Measurements from ENCODE around the gene MYH10.

Gene MYH10

DNA sequence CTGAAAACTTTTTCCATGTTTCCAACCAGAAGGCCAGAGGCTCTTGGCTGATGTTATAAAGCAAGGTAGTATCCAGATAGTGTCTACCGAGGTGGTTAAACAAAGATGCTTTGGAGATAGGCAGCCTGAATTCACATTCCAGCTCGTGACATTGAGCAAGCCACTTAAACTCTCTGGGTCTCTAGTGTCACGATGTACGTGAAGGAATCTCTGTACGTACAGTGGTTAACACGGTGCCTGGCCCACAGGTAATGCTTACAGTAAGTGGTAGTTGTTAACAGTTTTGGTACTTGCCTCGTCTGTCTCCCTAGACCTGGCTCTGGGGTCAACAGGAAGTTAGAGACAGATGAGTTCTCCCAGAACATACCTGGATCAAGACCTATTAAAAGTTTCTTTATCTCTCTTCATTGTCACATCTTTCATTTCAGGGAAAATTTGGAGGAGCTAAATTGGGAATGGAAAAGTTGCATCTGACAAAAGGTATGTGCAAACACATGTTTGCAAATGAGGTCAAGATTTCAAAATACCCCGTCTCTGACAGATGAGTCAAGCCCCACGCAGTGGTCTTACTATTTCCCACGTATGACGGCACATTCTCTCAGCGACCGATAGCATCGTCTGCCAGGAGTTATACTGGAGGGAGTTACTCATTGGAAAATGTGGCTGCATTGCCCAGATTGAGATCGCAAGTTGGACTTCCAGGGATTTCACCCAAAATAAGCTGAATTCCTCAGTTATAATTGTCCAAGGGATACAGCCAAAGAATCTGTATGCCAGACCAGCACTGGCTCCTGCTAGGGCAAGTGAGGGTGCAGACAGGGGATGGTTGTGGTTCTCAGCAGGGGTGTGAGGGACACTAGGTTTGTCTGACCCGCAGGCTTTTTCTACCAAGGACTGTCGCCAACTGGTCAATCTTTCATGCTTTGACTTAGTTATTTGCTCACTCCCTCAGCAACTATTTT, 18.9 kb upstream of the MYH10 start:
- no peak for DNase-seq (ENCODE audit: low read depth)

DNA sequence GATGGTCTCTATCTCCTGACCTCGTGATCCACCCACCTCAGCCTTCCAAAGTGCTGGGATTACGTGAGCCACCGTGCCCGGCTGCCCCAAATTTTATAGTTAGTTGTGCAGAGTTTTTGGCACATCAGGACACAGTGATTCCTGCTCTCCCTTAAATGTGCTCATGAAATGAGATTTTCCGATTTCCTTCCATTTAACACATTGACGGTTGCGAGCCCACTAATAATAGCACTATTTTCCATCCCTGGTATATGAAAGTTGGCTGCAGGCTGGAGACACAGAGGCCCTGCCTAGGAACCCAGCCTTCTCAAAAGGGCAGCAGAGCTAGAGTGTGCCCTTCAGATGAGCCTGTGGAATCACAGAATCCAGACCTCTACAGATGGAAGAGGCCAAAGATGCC, 17.4 kb upstream of the MYH10 start:
- no peak for DNase-seq (ENCODE audit: low read depth)

DNA sequence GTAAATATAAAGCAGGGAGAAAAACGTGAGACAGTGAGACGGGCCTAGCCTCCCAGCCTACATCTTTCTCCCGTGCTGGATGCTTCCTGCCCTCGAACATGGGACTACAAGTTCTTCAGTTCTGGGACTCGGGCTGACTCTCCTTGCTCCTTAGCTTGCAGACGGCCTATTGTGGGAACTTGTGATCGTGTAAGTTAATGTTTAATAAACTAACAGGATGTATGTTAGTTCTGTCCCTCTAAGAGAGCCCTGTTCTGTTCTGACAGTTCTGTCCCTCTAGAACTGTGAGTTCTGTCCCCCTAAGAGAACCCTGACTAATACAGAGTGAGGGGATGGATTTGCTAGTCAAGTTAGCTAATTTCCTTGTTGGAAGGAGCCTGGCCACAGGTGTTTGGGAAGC, 16.7 kb upstream of the MYH10 start:
- DNase-seq (ENCODE audit: low read depth), result no peak

DNA sequence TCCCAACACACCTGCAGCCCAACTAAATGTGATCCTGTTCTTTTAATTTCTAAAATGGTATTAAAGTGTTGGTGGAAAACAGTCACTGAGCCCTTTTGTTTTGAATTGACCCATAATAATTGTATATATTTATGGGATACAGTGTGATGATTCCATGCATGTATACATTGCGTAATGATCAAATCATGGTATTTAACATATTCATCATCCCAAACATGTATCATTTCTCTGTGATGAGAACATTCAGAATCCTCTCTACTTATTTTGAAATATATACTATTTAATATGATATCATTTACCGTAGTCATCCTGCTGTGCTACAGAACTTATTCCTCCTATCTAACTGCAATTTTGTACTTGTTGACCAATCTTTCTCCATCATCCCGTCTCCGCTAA, 14.0 kb upstream of the MYH10 start:
- DNase-seq (ENCODE audit: low read depth), result no peak

DNA sequence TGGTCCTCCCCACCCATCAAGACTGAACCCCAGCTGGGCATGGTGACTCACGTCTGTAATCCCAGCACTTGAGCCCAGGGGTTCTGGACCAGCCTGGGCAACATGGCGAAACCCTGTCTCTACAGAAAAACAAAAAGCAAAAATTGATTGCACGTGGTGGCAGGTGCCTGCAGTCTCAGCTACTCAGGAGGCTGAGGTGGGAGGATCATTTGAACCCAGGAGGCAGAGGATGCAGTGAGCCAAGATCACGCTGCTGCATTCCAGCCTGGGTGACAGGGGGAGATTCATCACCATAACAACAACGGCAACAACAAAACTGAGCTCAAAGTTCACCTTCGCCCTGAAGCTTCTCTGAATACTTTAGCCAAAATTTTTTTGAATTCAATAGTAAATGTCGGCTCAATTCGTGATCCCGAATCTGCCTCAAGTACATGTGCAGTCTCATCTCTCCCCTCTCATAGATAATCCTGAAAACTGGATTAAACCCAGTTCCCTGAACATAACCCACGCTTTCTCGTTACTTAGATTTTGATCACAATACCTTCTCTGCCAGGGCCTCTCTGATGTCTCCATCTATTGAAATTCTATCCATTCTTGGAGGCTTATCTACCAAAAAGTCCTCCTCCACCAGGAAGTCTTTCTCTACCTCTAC, 13.5 kb upstream of the MYH10 start:
- DNase-seq (ENCODE audit: low read depth), result no peak

DNA sequence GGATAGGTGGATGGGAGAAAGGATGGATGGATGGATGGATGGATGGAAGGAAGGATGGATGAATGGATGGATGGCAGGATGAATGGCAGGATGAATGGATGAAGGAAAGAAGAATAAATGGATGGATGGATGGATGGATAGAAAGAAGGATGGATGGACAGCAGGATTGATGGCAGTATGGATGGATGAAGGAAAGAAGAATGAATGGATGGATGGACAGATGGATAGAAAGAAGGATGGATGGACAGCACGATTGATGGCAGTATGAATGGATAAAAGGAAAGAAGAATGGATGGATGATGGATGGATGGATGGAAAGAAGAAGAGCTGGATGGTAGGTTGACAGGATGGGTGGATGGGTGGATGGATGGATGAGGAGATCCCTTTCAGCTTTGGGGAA, 9.2 kb upstream of the MYH10 start:
- DNase-seq (ENCODE audit: low read depth), result no peak

DNA sequence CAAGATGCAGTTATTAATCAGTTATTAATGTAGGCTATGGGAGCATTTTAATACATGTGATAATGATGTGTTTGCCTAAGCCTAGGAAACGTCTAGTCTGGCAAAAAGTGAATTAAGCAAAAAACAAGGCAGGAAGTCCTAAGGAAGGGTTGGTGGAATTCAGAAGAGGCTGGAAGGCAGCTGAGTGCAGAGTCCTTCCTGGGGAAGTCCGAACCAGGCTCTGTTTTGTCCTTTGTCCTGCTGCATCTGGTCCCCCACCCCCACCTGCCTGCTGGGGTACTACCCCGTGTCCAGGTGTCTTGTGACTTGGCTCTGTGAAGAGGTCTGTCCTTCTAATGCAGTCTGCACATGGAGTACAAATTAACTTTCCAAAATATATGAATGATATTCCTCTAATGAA, 1.5 kb upstream of the MYH10 start:
- no peak for DNase-seq (ENCODE audit: low read depth)

DNA sequence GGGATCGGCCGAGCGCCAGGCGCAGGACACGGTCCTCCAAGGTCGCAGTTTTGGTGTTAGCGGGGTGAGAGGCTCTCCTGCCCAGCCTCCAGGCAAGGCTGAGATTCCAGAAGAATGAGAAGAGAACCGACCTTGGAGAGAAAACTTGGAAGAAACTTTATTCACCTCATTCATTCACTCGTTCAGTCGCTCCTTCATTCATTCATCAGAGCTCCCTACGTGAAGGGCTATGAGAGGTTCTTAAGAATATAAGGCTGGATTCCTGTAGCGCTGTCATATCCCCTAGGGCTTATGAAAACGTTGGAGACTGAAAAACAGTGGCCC, 991 bp upstream of the MYH10 start:
- DNase-seq (ENCODE audit: low read depth), result no peak

DNA sequence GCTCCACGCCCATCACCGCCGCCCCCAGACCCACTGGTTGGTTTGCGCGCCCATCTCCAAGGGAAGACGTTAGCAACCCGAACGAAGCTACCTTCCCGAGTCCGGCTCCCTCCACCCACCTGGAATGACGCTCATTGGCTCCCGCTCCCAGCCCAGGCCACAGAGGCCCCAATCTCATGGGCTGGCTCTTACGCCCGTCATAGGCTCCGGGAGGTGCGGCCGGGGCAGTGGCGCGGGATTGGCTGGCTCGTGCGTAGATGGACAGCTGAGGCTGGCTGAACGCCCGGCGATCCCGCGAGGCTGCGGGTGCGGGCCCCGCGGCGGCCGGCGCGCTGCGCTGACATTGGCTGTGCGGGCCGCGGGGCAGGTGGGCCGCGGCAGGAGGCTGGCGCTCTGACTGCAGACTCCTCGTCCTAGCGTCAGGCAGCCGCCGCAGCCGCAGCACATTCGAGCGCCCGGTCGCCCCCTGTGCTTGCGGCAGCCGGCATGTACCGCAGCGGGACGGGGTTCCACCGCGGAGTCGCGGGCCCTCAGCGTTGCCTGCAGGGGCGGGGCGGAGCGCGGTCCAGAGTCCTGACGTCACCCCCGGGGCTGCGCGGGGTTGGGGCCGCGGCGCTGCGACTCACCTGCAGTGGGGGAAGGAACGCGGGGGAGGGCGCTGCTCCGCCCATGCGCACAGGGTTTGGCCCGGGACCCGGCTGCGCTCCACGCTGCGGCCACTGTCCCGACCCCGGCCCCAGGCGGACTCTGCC, 453 bp upstream of the MYH10 start:
- peak; percentile 65 for DNase-seq (ENCODE audit: low read depth)

DNA sequence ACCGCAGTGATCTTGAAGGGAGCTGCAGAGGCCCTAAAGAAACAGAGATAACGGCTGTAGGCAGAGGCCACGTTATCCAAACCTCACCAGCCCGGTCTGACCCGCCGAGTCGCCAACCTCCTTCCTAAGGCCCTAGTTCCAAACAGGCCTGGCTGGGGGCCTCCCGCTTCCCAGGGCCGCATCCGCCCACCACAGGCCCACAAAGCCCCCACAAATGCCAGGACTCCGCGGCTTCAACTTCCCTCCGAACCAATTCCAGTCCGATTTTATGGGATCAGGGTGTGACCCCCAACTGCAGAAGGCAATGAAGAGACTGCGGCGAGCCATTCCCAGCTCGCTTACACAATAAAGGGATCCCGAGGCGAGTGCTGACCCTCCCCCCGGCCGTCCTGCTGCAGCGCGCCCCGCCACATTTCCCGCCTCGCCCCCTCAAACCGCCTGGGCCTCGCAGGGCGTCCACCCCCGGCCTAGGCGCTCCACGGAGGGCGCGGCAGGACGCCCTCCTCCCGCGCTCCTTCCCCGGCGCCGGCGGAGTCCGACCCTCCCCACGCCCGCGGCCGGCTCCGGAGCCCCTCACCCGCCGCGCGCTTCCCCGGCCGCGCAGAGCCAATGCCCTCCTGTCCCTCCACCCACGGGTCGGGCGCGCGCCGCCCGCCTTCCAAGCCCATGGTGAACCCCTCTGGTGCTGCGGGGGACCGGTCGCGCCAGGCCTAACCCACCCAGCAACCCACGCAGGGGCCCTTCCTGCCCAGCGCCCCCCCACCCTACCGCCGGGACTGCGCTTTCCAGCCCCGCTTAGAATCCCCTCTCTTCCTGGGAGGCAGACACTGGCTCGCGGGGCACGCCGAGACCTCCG, 926 bp downstream of the MYH10 start:
- DNase-seq (ENCODE audit: low read depth), result peak; percentile 1

DNA sequence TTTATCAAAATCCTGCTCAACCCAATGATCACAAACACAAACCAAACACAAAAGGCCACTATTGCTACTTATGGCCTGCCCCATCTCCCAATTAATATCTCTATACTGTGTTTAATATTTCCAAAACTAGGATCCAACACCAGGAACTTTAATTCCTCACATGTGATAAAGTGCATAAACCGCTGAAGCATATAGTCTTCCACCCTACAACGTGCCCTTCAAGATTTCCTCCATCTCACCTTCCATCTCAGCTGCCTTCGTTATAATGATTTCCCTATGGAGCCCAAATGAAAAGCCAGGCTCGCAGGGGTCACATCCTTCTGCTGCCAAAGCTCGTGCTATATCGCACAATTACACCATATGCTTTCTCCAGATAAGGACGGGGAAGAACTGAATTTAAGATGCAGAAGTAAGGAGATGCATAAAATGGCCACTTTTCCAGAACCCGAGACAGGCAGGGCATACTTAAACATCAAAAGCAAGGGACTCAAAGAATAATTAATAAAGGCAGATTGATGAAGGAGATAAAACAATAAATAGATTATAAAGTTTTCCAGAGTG, 1.8 kb downstream of the MYH10 start:
- no peak for DNase-seq (ENCODE audit: low read depth)

DNA sequence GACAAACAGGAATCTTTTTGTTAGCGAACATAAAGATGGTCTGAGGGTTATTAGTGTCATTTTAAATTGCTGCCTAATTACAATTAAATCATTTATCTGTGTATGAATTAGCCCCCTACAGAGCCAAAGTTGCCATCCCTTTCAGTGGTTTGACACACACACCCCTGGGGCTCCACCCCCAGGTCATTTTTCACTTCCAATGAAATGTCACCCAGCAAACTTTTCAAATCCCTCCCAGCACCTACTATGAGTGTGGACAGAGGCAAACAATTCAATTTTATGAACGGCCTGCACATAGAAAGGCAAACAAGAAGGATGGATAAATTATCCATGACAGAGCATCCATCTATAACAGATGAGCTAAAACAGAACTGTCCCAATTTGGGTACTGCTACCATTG, 2.4 kb downstream of the MYH10 start:
- DNase-seq (ENCODE audit: low read depth), result no peak

DNA sequence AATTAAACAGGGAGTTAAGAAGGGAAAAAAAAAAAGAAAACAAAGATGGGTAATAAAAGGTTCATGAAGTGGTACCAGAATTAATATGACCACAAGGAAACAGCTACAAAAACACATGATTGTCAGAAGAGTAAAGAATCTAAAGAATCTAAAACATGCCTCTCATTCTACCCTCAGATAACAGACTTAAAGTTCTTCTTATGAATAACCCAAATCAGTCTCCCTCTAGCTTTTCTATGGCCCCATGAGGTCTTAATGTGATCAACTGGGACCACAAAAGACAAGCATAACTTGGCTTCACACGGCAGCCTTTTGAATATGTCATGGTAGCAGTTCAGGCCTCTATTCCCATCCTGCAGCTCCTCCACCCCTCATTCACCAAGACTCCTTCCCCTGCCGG, 6.9 kb downstream of the MYH10 start:
- DNase-seq (ENCODE audit: low read depth), result no peak

DNA sequence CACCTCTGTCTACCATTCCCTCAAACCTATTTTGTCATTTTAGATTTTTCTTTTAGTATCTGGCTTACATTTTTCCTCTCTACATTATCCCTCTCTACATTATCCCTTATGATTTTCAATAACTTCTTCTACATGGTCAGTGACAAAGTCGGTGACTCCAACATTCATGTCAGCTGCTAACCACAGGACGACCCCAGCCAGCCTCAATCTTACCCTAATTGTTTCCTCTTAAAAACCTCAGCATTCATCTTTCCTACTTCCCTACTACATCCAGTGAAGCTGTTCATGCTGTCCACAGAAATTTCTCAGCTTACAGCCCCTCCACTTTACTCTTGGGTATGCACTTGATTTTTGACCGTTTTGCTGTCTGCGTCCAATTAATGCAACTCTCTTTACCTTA, 8.3 kb downstream of the MYH10 start:
- DNase-seq (ENCODE audit: low read depth), result no peak

DNA sequence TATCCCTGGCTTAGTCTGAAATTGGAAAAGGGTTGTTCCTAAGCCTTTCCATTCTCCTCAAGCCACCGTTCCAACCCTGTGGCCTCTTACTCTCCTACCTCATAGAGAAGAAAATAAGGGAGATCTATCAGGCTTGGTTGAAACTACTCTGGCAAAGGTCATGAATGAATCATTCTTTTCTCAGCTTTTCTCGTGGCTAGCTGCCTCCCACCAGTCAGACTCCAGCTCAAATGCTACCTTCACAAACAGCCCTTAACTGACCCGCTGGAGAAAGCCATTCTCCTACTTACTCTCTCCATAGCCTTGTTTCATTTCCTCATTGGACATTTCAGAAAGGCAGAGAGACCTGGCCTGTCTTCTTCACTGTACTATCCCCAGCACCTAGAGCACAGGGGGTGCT, 8.9 kb downstream of the MYH10 start:
- no peak for DNase-seq (ENCODE audit: low read depth)

DNA sequence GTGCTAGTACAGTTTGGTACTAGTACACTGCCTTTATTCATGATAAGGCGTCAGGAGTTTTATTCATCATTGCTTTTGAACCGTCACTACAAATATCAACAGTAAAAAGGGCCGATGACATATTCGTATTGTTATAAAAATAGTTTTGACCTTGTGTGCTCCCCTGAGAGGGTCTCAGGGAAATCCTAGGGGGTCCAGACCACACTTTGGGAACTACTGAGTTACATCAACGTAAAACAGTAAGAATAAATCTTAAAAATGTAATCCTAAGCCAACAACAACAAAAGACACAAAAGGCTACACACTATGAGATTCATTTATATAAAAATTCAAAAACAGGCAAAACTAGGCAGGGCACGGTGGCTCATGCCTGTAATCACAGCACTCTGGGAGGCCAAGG, 11.2 kb downstream of the MYH10 start:
- no peak for DNase-seq (ENCODE audit: low read depth)

DNA sequence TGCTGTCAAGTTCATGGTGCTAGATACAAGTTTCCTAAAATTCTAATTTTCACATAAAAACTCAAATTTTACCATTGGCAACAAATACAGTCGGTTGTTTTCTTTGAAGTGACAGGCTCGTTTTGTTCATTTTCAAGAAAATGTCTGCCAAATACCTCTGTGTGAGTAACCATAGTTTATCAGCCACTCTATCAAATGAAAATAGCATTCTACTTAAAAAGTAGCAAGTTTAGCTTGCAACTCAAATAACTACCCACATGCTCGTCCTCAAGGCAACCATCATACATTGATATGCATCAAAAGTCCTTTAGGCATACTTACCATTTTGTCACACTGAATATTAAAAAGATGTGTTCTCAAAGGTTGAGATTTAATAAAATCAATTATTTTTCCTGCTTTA, 11.7 kb downstream of the MYH10 start:
- DNase-seq (ENCODE audit: low read depth), result no peak

DNA sequence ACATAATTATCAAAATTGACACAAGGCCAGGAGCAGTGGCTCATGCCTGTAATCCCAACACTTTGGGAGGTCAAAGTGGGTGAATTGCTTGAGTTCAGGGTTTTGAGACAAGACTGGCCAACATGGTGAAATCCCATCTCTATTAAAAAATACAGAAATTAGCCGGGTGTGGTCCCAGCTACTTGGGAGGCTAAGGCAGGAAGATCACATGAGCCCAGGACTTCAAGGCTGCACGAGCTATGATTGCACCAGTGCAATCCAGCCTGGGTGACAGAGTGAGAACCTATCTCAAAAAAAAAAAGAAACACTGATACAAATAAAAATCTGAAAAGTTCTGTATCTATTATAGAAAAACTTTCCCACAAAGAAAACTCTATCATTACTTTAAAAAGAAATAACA, 15.5 kb downstream of the MYH10 start:
- DNase-seq (ENCODE audit: low read depth), result no peak

DNA sequence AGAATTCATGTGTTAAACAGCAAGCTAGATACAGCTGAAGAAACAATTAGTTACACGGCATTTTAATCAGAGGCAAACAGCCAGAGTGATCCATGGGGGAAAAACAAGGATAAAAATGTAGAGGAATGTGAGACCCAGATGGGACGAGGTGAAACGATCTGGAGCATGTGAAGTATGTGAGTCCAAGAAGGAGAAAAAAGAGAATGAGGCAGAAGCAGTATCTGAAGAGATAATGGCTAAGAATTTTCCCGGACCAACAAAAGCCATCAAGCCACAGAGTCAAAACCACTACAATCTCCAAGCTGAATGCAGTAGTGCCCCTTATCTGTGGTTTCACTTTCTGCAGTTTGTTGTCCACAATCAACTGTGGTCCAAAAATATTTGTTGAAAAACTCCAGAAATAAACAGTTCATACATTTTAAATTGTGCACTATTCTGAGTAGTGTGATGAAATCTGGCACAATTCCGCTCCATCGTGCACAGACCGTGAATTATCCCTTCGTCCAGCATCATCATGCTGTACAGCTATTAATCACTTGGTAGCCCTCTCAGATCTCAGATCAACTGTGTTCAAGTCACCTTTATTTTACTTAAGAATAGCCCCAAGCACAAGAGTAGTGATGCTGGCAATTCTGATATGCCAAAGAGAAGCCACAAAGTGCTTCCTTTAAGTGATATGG, 18.8 kb downstream of the MYH10 start:
- DNase-seq (ENCODE audit: low read depth), result no peak

DNA sequence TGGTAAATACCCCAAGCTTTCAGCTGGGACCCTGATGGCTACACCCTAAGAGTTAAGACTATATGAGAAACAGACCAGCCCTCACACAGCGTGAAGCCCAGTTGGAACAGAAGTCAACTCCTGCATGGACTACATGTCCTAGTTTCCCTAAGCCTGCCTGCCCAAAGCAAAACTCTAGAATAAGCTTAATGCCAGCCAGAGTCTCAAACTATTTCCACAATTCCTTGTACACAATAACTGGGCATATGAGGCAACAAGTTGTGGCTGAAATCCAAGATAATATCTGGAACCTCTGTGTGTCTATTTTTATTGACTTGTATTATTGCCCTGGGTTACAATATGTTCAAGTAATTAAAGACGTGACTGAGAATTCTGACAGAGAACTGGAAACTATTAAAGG, 19.4 kb downstream of the MYH10 start:
- no peak for DNase-seq (ENCODE audit: low read depth)

DNA sequence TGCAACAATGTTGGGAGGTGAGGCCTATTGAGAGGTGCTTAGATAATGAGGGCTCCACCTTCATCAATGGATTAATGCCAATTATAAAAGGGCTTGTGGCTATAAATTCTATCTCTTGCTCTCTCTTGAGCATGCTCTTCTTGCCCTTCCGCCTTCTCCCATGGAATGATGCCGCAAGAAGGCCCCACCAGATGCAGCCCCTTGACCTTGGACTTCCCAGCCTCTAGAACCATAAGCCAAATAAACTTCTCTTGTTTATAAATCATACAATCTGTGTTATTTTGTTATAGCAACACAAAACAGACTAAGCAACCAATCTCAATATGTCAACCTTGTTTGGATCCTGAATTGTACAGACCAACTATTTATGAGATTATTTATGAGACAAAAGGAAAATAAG, 20.0 kb downstream of the MYH10 start:
- no peak for DNase-seq (ENCODE audit: low read depth)
